Body of pancreas (tissue), 4 donors: ENCODE data around the gene GABRA4. TPM values are rescaled to one million over a fixed set of nuclear protein-coding genes. Genes with fewer than 3 reads are reported as not detected.

ENCODE experiments used
- ATAC-seq: fragments of 150-250 bp; one replicate; pipeline ENCODE4 v1.9.1; 2016
- DNase-seq, 4 donors: peaks; one replicate each; pipeline ENCODE4 v3.0.0-alpha.2; 2019
- H3K27ac ChIP-seq, 4 donors: fragments of 200-600 bp; sonication (generic); 1 replicate in 3 of 4; 2 replicates in 1 of 4; pipeline versions ENCODE4 v1.5.1 to v1.6.1; 2016 to 2019; ENCODE audit warnings: mild to moderate bottlenecking in 1 of 4, mixed read lengths in 1 of 4, moderate library complexity in 1 of 4
- H3K27me3 ChIP-seq, 2 donors: fragments of 200-600 bp; sonication (generic); one replicate each; pipeline ENCODE4 v1.6.0; 2016; ENCODE audit warnings: mild to moderate bottlenecking in 1 of 2
- H3K36me3 ChIP-seq, 2 donors: fragments of 200-600 bp; sonication (generic); replicated peaks in 1 of 2; 2 replicates each; pipeline ENCODE4 v1.5.1; 2016; ENCODE audit warnings: low read depth in 2 of 2; ENCODE audit not compliant: insufficient read depth in 1 of 2
- H3K4me1 ChIP-seq: fragments of 200-600 bp; sonication (generic); one replicate; pipeline ENCODE4 v1.6.0; 2016
- H3K4me3 ChIP-seq, 2 donors: fragments of 200-600 bp; sonication (generic); 1 replicate in 1 of 2; 2 replicates in 1 of 2; pipeline ENCODE4 v1.5.1; 2016 to 2019
- H3K9me3 ChIP-seq, 3 donors: fragments of 200-600 bp; sonication (generic); 1 replicate in 2 of 3; 2 replicates in 1 of 3; pipeline ENCODE4 v1.5.1; 2016
- CTCF ChIP-seq, 7 experiments: fragments of 450-650 bp in 4 of 7; fragments of 200-600 bp in 3 of 7; sonication (generic) in 3 of 7; IDR thresholded peaks; one replicate each; pipeline ENCODE4 v1.5.1; 2016 to 2019; ENCODE audit warnings: antibody characterized with exemption in 7 of 7
- POLR2A ChIP-seq, 3 donors: fragments of 450-650 bp; IDR thresholded peaks; one replicate each; pipeline ENCODE4 v1.6.1; 2016; ENCODE audit warnings: antibody characterized with exemption in 3 of 3, mild to moderate bottlenecking in 2 of 3
- WGBS, 2 donors: methylation state at CpG; one replicate each; pipeline ENCODE4 v1.1.5; 2017; 5-methylcytosine and 5-hydroxymethylcytosine counted together
- intact Hi-C: fragments of 100-400 bp; cut with DNase I; formaldehyde crosslinking; loops from one replicate; pipeline ENCODE4 v1.15.1; 2023
- total RNA-seq, 2 donors: library from RNA; depleted of rRNA; stranded (reverse); fragments of >200 nt; gene quantifications; one replicate each; pipeline ENCODE4 v1.1.0, GENCODE V29; 2016

GABRA4 gene
- total RNA-seq, 2 donors from 2014 or later: 0.78 TPM; not detected in 1

- H3K9me3 ChIP-seq: no peaks in the 10 kb centered on the region
- ATAC-seq: no peak
- H3K4me3 ChIP-seq: no peak overlapping the region
- intact Hi-C loops: no loop called here
- no peak overlapping the region for H3K27ac ChIP-seq
- no peaks in the 10 kb centered on the region for H3K27me3 ChIP-seq
- 52 to 57% methylated on average over 1 of the region's 1 CpG for WGBS, 2 donors
- no peaks in the 10 kb centered on the region for H3K36me3 ChIP-seq
- DNase-seq: no peak
- TF ChIP-seq CTCF (IDR thresholded peaks at IDR 0.05): no peak
- no peak for TF ChIP-seq POLR2A (IDR thresholded peaks at IDR 0.05)
- H3K4me1 ChIP-seq: no peaks in the 10 kb centered on the region
These were observed 8.6 kb downstream of the GABRA4 start for GRCh38 chr4:46984781-46985180.

DNA sequence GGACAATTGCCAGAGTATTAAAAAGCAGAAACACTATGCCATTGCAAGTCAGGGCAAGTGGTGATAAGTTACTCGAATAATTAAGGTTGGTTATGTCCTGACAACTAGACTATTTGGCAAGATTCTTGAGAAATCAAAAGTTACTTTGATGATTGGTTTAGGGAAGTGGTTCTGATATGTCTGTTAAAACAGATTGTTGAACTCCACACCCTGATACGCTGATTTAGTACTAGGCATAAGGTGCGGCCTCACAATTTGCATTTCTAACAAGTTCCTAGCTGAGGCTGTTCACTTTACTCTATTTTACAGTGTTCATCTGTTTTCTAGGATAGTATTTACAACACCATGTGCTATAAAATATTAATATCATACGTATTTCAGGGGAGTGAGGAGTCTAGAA, 12.5 kb downstream of the GABRA4 start:
- no peak for ATAC-seq
- 60 to 63% methylated on average over 4 of the region's 4 CpGs for WGBS, 2 donors
- intact Hi-C loops: no loop called here

GRCh38 chr4:46979726-46980125, 13.7 kb downstream of the GABRA4 start:
- Histone ChIP-seq H3K36me3 (no peaks in the 10 kb centered on the region), H3K27me3 (no peaks in the 10 kb centered on the region), H3K4me3 (no peak overlapping the region), H3K27ac (no peak overlapping the region), H3K4me1 (no peaks in the 10 kb centered on the region), H3K9me3 (no peaks in the 10 kb centered on the region)
- no peak for DNase-seq
- no peak for TF ChIP-seq POLR2A (IDR thresholded peaks at IDR 0.05)
- TF ChIP-seq CTCF (IDR thresholded peaks at IDR 0.05): no peak
- ATAC-seq: no peak
- intact Hi-C loops: no loop called here
- 62 to 71% methylated on average over 4 of the region's 4 CpGs for WGBS, 2 donors

More for the DNA sequence above, 12.5 kb downstream of the GABRA4 start:
- Histone ChIP-seq H3K4me3 (no peak overlapping the region), H3K36me3 (no peaks in the 10 kb centered on the region), H3K27me3 (no peaks in the 10 kb centered on the region), H3K27ac (no peak overlapping the region), H3K9me3 (no peaks in the 10 kb centered on the region), H3K4me1 (no peaks in the 10 kb centered on the region)
- TF ChIP-seq POLR2A (IDR thresholded peaks at IDR 0.05): no peak
- no peak for TF ChIP-seq CTCF (IDR thresholded peaks at IDR 0.05)
- no peak for DNase-seq

DNA sequence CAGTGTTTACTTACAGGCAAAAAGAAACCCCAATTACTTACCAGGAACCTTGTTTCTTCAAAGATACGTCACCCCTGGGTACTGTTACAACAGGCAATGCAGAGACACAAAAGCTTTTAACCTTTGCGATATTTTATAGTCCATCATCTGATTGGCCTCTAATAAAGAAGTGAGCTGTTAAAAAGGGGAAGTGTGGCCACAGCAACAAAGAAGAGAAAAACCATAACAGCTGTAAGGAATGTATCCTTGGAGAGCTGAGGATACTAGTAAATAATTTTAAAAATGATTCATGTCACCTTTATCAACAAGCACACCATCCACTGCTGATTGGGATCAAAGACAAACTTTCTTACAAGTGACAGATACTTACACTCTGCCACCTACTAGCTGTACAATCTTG, 14.1 kb downstream of the GABRA4 start:
- 59 to 75% methylated on average over 2 of the region's 2 CpGs for WGBS, 2 donors
- H3K4me1 ChIP-seq: no peaks in the 10 kb centered on the region

More for the DNA sequence above, 14.1 kb downstream of the GABRA4 start:
- Histone ChIP-seq H3K27ac (no peak overlapping the region), H3K4me3 (no peak overlapping the region), H3K27me3 (no peaks in the 10 kb centered on the region), H3K9me3 (no peaks in the 10 kb centered on the region), H3K36me3 (no peaks in the 10 kb centered on the region)
- DNase-seq (no peak), ATAC-seq (no peak)
- intact Hi-C loops: no loop called here
- no peak for TF ChIP-seq POLR2A (IDR thresholded peaks at IDR 0.05)
- TF ChIP-seq CTCF (IDR thresholded peaks at IDR 0.05): no peak
